ENCODE measurements around the gene SH3BP2. TPM values are rescaled to one million over a fixed set of nuclear protein-coding genes. Genes with fewer than 3 reads are reported as not detected.
A peak's percentile ranks its signal among the peaks of the same experiment; 100 is the strongest.

The SH3BP2 gene
- total and polyA plus RNA-seq, 12 donors: 10.4 to 47.7 (median 16.4) TPM

DNA sequence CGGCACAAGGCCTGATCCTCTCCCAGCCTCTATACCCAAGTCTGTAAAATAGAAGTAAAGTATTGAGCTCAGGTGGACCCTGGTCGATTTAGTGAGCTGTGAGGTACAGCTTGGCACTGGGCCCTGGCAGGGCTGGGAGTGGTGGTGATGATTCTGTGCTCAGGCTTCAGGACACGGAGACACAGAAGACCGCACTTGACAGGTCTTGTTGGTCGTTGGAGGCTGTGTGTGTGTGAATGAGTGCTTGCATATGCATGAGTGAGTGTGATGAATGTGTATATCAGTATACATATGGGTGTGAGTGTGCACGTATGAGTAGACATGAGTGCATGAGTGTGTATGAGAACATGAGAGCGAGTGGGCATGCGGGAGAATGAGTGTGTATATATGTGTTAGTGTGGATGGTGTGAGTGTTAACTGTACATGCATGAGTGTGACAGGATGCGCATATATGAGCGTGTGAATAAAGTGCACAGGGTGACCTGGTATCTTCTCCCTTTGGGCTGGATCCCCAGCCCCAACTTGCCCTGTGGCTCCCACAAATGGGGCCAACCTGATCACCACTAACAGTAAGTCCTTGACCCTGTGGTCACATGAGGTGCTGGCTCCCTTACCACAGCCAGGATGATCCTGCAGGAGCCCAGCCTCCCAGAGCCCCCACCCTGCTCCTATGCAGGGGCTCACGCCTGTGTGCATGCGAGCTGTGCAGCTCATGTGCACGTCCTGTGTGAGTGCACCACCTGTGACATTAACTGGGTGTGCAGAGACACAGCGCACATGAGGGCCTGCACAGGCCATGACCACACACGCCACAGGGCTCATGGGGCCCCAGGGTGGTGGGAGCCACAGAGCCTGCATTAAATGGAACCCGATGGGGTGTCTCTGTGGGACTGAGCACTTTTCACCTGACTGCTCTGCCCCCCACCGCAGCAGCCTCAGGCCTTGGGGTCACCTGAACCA is 20.8 kb downstream of the SH3BP2 start:
- H3K36me3 ChIP-seq: peaks cover 0 to 32% (median 0%) of the 10 kb centered on the region in 9 donors
- H3K27ac ChIP-seq: peak overlapping the region in 7 of 10 donors; percentile 71 to 95 (median 88)
- H3K27me3 ChIP-seq: no peaks in the 10 kb centered on the region
- no peak for TF ChIP-seq CTCF (IDR thresholded peaks at IDR 0.05)
- H3K9me3 ChIP-seq: peaks cover 0 to 14% (median 0%) of the 10 kb centered on the region in 11 donors
- intact Hi-C loops (cut with DNase I): loop anchor here in 3 of 10 donors (2.0 to 10.0 kb wide), 2 partner anchors 49 kb away; no protein-coding TSS in a partner anchor
- peak overlapping the region in 8 of 10 donors; percentile 38 to 71 (median 53) for H3K4me3 ChIP-seq
- DNase-seq (no peak), ATAC-seq (no peak)
- H3K4me1 ChIP-seq: peaks cover 30 to 92% (median 58%) of the 10 kb centered on the region in 9 donors
- WGBS, 2 donors: 81 to 83% methylated on average over 17 of the region's 17 CpGs

GRCh38 chr4:2814627-2815270 is 21.9 kb downstream of the SH3BP2 start:
- DNase-seq (no peak), ATAC-seq (no peak)
- intact Hi-C loops (cut with DNase I): loop anchor here in 2 of 10 donors (10.0 kb wide), 1 partner anchor 50 kb away; no protein-coding TSS in a partner anchor
- no peaks in the 10 kb centered on the region for H3K27me3 ChIP-seq
- H3K36me3 ChIP-seq: peaks cover 0 to 39% (median 0%) of the 10 kb centered on the region in 9 donors
- H3K27ac ChIP-seq: no peak overlapping the region
- peak overlapping the region in 1 of 10 donors; percentile 71 for H3K4me3 ChIP-seq
- 79 to 85% methylated on average over 7 of the region's 7 CpGs for WGBS, 2 donors
- no peak for TF ChIP-seq CTCF (IDR thresholded peaks at IDR 0.05)
- H3K4me1 ChIP-seq: peaks cover 25 to 94% (median 56%) of the 10 kb centered on the region in 9 donors
- peaks cover 0 to 14% (median 0%) of the 10 kb centered on the region in 11 donors for H3K9me3 ChIP-seq

- H3K36me3 ChIP-seq: peaks cover 0 to 57% (median 3%) of the 10 kb centered on the region in 9 donors
- no peak overlapping the region for H3K4me3 ChIP-seq
- H3K4me1 ChIP-seq: peaks cover 10 to 76% (median 39%) of the 10 kb centered on the region in 9 donors
- ATAC-seq: no peak
- no peak for TF ChIP-seq CTCF (IDR thresholded peaks at IDR 0.05)
- H3K27ac ChIP-seq: peak overlapping the region in 2 of 10 donors; percentile 10 to 12
- no peak for DNase-seq
- WGBS, 2 donors: 94 to 98% methylated on average over 1 of the region's 1 CpG
- peaks cover 0 to 14% (median 0%) of the 10 kb centered on the region in 11 donors for H3K9me3 ChIP-seq
- intact Hi-C loops (cut with DNase I): loop anchor here in 2 of 10 donors (10.0 kb wide), 1 partner anchor 52 kb away; no protein-coding TSS in a partner anchor
- H3K27me3 ChIP-seq: no peaks in the 10 kb centered on the region
Observed at GRCh38 chr4:2816401-2816954, 23.6 kb downstream of the SH3BP2 start.

Data from heart right ventricle (tissue), 16 donors.